CD4-positive, alpha-beta T cell (primary cell): ENCODE data around the gene KRTAP5-6. TPM values are rescaled to one million over a fixed set of nuclear protein-coding genes. Genes with fewer than 3 reads are reported as not detected.

Experiments used
- ATAC-seq: fragments of 200-7000 bp; cut with Tn5 transposase; one replicate; pipeline ENCODE4 v1.10.0; 2022; ENCODE audit warnings: mild to moderate bottlenecking; ENCODE audit not compliant: poor library complexity
- CTCF ChIA-PET: fragments of 350-600 bp; sonication (Branson Sonifier 250); formaldehyde crosslinking; loops from one replicate; lab custom pipeline; 2021; ENCODE audit warnings: antibody characterized with exemption, inconsistent platforms; lab: Charles Lee
- POLR2A ChIA-PET: fragments of 350-600 bp; sonication (Branson Sonifier 250); formaldehyde crosslinking; loops from one replicate; lab custom pipeline; 2021; ENCODE audit warnings: antibody characterized with exemption, inconsistent platforms; lab: Charles Lee
- DNase-seq, 14 experiments: peaks; one replicate each; pipeline ENCODE4 v3.0.0-alpha.2; 2013 to 2020; ENCODE audit warnings: mixed read lengths in 2 of 14
- H3K27ac ChIP-seq, 2 donors: one replicate each; pipeline versions ENCODE4 v1.5.1 to v1.7.0; 2013; ENCODE audit warnings: low read length in 2 of 2, low read depth in 1 of 2, mild to moderate bottlenecking in 1 of 2
- H3K27me3 ChIP-seq, 2 experiments: 1 replicate in 1 of 2; 2 replicates in 1 of 2; pipeline versions ENCODE4 v1.6.1 to v1.7.0; 2013; ENCODE audit warnings: low read length in 2 of 2, control low read depth in 1 of 2, mild to moderate bottlenecking in 1 of 2, moderate library complexity in 1 of 2; ENCODE audit not compliant: insufficient read depth in 2 of 2, control insufficient read depth in 1 of 2
- H3K36me3 ChIP-seq: one replicate; pipeline ENCODE4 v1.6.1; 2013; ENCODE audit warnings: low read length, control low read depth; ENCODE audit not compliant: insufficient read depth
- H3K4me1 ChIP-seq: one replicate; pipeline ENCODE4 v1.6.1; 2013; ENCODE audit warnings: low read length, control low read depth; ENCODE audit not compliant: insufficient read depth
- H3K4me3 ChIP-seq: one replicate; pipeline ENCODE4 v1.5.1; 2013; ENCODE audit warnings: mild to moderate bottlenecking, low read length, moderate library complexity
- H3K9me3 ChIP-seq, 2 experiments: 1 replicate in 1 of 2; 2 replicates in 1 of 2; pipeline versions ENCODE4 v1.6.1 to v1.7.0; 2013; ENCODE audit warnings: low read length in 2 of 2, mild to moderate bottlenecking in 2 of 2, control low read depth in 1 of 2, moderate library complexity in 1 of 2; ENCODE audit not compliant: control insufficient read depth in 1 of 2, insufficient read depth in 1 of 2
- H3K27ac Mint-ChIP-seq: one replicate; pipeline ENCODE4 v1.8.0; 2020; ENCODE audit warnings: mixed read lengths
- H3K27me3 Mint-ChIP-seq: one replicate; pipeline ENCODE4 v1.8.0; 2021; ENCODE audit warnings: mixed read lengths
- H3K36me3 Mint-ChIP-seq: one replicate; pipeline ENCODE4 v1.8.0; 2021; ENCODE audit warnings: low read depth, mixed read lengths
- H3K4me1 Mint-ChIP-seq: one replicate; pipeline ENCODE4 v1.8.0; 2021; ENCODE audit warnings: low read depth, mixed read lengths
- H3K4me3 Mint-ChIP-seq: one replicate; pipeline ENCODE4 v1.8.0; 2020; ENCODE audit warnings: mild to moderate bottlenecking, mixed read lengths
- H3K9me3 Mint-ChIP-seq: one replicate; pipeline ENCODE4 v1.8.0; 2020; ENCODE audit warnings: mixed read lengths
- CTCF ChIP-seq: fragments of 200-600 bp; IDR thresholded peaks from one replicate; pipeline ENCODE4 v1.8.0; 2022; ENCODE audit warnings: antibody characterized with exemption, mild to moderate bottlenecking
- intact Hi-C, 2 experiments: fragments of 100-400 bp; cut with DNase I in 1 of 2; cut with micrococcal nuclease in 1 of 2; formaldehyde crosslinking; loops; one replicate each; pipeline versions ENCODE4 v1.15.1 to v1.9.0; 2023 to 2025; cut with DNase I, micrococcal nuclease
- polyA plus RNA-seq, 2 donors: library from polyadenylated mRNA; unstranded; fragments of 120-200 nt; gene quantifications; one replicate each; pipeline ENCODE4 v1.2.1, GENCODE V29; 2013
- total RNA-seq, 174 experiments: library from RNA in 2 of 174; stranded (reverse) in 2 of 174; gene quantifications; one replicate each; pipeline ENCODE4 v1.2.3 and lab custom pipeline; 2021 to 2026

Gene KRTAP5-6
- total RNA-seq: not detected
- polyA plus RNA-seq (2013, experiment 1 of 2): not detected
- not detected for polyA plus RNA-seq (2013, experiment 2 of 2)
- 0 reads per million in 172 experiments for total RNA-seq (lab: John Stamatoyannopoulos, UW)

GRCh38 chr11:1696608-1697570 lies at the start of gene KRTAP5-6:
KRTAP5-6 (plus strand) TSS chr11:1697195; CDS start chr11:1697246, 51 bp downstream.
- peaks cover 4 to 8% of the 10 kb centered on the region in 2 experiments for H3K9me3 ChIP-seq
- CTCF ChIA-PET: no interaction called here
- H3K27ac ChIP-seq: no peak within 1 kb of the TSS
- no peak for DNase-seq
- TF ChIP-seq CTCF: no peak
- no peak for ATAC-seq
- intact Hi-C loops: no loop called here
- Mint-ChIP-seq H3K4me3 (peak within 1 kb of the TSS; percentile 1), H3K4me1 (peaks cover 20% of the 10 kb centered on the region), H3K36me3 (peaks cover 9% of the 10 kb centered on the region), H3K9me3 (peaks cover 6% of the 10 kb centered on the region), H3K27me3 (no peaks in the 10 kb centered on the region), H3K27ac (no peak within 1 kb of the TSS)
- H3K27me3 ChIP-seq: peaks cover 0 to 18% of the 10 kb centered on the region in 2 experiments
- H3K36me3 ChIP-seq: no peaks in the 10 kb centered on the region
- POLR2A ChIA-PET: no interaction called here
- H3K4me1 ChIP-seq: peaks cover 22% of the 10 kb centered on the region
- no peak within 1 kb of the TSS for H3K4me3 ChIP-seq

GRCh38 chr11:1647901-1648652 lies 48.9 kb upstream of the KRTAP5-6 start:
- POLR2A ChIA-PET: no interaction called here
- H3K36me3 ChIP-seq: no peaks in the 10 kb centered on the region

More at GRCh38 chr11:1647901-1648652, 48.9 kb upstream of the KRTAP5-6 start:
- H3K27me3 Mint-ChIP-seq: peaks cover 12% of the 10 kb centered on the region
- DNase-seq (no peak), ATAC-seq (no peak)
- H3K4me3 ChIP-seq: no peak overlapping the region
- no peak overlapping the region for H3K27ac Mint-ChIP-seq
- H3K9me3 Mint-ChIP-seq: no peaks in the 10 kb centered on the region
- no peaks in the 10 kb centered on the region for H3K4me1 Mint-ChIP-seq
- peaks cover 5% of the 10 kb centered on the region for H3K4me1 ChIP-seq
- intact Hi-C loops: no loop called here
- TF ChIP-seq CTCF: no peak
- no peaks in the 10 kb centered on the region for H3K27me3 ChIP-seq
- peaks cover 0 to 1% of the 10 kb centered on the region in 2 experiments for H3K9me3 ChIP-seq
- H3K36me3 Mint-ChIP-seq: no peaks in the 10 kb centered on the region
- no peak overlapping the region for H3K27ac ChIP-seq
- CTCF ChIA-PET: no interaction called here
- no peak overlapping the region for H3K4me3 Mint-ChIP-seq
